Posterior cingulate gyrus (tissue), 11 donors: ENCODE data around the gene LCORL.
A peak's percentile ranks its signal among the peaks of the same experiment; 100 is the strongest.
"Not testable (repeated sequence)": the region's sequence is repeated elsewhere in the genome, so short reads cannot be mapped to it uniquely, and the experiment has no call there.

Experiments
- DNase-seq, 10 donors: peaks; one replicate each; pipeline versions ENCODE4 v3.0.0 to v3.0.0-alpha.2; 2020 to 2021; ENCODE audit warnings: mixed read lengths in 3 of 10
- intact Hi-C: fragments of 100-400 bp; cut with DNase I; formaldehyde crosslinking; loops from one replicate; pipeline ENCODE4 v1.15.1; 2023

Gene LCORL

DNA sequence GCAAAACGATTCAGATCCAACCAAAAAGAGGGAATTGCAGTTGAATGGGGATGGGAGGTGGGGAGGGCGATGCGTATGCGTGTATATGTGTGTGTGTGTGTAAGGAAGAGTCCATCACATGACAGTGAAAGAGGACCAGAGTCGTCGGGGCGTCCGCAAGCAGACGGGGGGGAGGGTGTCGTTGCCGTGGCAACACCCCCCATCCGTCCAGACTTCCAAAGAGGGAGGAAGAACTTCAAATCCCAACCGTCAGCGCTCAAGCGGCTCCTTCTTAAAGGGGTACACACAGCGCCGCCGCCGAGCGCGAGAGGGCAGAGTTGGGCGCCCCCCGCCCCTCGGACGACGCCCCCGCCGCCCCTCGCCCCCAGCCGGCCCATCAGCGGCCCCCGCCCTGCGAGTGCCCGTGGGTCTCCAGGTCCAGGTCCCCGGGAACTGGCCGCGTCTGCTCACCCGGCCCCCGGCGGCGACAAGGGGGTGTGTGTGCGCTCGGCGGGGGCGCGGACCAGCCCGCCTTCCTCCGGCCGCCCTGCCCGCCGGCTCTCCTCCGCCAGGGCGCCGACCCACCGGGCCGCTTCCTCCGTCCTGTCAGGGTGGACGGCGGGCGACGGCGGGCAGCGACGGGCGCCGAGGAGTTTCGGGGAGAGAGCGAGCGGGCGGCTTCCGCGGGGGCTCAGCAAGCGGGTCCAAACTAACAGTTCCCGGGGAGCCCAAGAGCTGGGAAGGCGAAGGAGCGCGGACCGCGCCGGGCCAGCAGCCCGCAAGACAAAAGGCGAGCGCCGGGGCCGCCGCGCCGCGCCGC is 685 bp downstream of the LCORL start:
- peak; percentile 37 to 95 (median 68) for DNase-seq
- intact Hi-C loops = loop anchor here (5.0 kb wide), 2 partner anchors 209 to 571 kb away; partner anchors contain the start of genes DCAF16 and NCAPG

DNA sequence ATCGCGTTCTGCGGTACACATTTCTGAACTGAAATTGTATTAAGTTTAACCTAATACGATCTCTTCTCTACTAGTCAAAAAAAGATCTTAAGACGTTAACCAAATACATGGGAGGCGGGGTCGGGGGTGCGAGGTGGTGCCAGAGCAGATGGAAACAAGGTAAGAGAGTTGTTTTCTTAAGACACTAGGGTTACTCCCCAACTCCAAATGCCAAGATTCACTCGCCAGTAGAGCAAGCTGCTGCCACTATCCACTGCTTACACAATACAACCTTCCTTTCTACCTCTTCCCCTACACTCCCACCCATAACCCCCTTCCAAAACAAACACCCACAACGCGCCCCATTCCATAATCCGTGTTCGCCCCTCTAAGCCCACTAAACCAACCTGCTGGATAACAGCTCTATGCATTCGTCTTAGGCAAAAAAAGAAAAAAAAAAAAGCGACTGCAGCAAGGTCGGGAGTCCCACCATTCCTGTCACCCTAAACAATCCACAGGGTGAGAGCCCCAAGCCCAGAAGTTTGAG is 1.3 kb downstream of the LCORL start:
- peak in 2 of 10 donors; percentile 15 to 57 for DNase-seq
- intact Hi-C loops = loop anchor here (5.0 kb wide), 2 partner anchors 208 to 572 kb away; partner anchors contain the start of genes DCAF16 and NCAPG

DNA sequence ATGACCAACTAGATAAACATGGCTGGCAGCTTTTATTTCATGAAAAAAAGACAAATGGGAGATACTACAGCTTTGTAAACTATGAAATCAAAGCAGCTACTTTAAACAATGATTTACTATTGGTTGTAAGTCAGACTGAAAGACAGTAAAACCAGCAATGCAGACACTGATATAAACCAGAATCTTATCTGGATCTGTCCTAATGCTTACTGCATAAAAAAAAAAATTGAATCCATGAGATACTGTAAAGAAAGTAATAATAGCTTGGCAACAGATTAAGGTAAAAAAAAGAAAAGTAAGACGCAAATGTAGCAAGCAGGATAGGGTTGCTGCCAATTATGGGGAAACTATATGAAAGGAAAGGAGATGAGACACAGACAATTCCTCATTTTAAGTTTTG is 7.3 kb downstream of the LCORL start:
- DNase-seq = no peak

DNA sequence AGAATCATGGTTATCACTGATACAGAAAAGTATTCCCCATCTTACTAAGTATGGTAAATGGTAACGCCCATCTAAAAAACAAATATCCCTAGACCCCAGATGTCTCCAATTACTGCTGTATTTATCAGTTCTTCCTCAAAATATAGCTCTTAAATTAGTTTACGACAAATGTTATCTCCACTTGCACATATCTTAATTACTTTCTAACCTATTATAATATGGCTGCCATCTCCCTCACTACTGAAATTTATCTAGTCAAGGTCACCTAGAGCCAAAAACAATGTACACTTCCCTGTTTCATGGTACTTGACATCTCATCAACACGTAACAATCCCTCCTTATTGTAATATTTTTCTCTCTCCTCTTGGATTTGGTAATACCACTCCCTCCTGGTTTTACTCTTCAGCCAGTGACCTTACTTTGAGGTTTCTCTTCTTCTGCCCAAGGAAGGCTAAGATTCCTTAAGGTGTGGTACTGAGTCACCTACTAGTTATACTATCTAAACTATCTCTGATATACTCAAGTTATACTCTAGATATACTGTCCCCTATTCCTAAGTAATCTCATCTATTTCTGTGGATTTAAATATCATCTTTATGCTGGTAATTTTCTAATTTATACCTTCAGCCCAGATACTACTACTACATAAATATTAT is 8.6 kb downstream of the LCORL start:
- intact Hi-C loops = no loop called here
- DNase-seq = no peak

More for the DNA sequence above, 7.3 kb downstream of the LCORL start:
- intact Hi-C loops = no loop called here

DNA sequence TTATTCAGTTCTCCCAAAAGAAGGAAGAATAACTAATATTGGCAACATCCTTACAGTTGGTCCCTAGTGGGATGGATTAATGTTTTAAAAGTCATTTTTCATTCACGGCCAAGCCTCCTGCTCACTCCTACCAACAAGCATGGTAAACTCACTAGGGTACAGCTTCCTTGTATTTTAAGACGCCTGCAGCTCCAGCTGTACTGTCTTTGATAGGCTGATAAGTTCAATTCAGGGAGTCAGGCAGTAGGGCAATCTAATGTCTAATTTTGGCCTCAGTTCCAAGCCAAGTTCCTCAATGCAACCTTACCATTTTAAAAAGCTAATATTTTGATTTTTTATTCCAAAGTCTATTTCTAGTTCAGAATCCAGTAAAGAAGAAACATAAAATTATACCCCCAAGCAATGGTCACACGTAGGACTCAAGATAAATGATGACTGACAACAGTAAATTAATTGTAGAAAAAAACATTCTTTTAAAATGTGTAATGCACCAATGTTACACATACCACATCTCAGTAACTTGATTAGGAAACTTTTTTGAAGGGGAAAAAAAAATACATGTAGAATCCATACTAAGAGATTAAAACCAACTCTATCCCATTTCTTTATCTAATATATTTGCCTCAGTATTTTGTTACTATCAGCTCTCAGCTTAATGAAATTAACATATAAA is 9.3 kb downstream of the LCORL start:
- DNase-seq = no peak
- intact Hi-C loops = no loop called here

DNA sequence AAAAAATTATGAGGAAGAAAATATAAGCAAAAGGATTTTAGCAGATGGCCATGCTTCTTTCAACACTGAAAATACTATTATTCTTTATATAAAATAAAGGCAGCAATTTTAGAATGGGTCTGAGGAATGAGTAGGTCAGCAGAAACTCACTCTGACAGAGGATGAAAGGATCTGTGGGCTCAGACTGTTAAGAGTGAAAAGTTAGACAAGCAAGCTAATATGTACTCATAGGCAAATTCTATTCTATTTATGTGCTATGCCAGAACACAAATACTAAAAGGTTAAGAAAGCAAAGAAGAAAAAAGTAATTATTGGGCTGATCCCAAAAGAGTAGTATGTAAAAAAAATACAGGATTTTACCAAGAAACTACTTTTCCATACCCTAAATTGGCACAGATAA is 13.9 kb downstream of the LCORL start:
- no peak for DNase-seq
- intact Hi-C loops = no loop called here

DNA sequence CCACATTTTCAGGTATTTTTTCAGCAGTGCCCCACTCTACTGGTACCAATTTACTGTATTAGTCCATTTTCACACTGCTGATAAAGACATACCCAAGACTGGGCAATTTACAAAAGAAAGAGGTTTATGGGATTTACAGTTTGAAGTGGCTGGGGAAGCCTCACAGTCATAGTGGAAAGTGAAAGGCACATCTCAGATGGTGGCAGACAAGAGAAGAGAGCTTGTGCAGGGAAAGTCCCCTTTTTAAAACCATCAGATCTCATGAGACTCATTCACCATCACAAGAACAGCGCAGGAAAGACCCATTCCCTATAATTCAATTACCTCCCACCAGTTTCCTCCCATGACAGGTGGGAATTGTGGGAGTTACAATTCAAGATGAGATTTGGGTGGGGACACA is 15.1 kb downstream of the LCORL start:
- DNase-seq, intact Hi-C loops: not testable (repeated sequence)

DNA sequence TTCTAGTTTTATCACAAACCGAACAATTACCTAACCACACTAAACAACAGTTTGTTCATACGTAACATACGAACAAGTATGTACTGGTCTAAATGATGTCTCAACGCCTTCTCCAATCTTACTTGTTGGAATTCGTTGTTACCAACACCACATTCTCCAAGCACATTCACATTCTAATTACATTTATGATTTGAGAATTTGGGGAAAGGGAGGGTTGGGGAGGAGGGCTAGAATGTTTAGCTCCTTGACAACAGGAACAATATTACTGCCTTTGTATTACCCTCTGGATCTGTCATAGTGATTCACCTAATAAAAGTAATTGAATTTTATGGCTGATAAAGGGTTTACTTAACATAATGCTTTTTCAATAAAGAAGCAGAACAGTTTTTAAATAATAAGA is 24.4 kb downstream of the LCORL start:
- no peak for DNase-seq
- intact Hi-C loops = no loop called here

DNA sequence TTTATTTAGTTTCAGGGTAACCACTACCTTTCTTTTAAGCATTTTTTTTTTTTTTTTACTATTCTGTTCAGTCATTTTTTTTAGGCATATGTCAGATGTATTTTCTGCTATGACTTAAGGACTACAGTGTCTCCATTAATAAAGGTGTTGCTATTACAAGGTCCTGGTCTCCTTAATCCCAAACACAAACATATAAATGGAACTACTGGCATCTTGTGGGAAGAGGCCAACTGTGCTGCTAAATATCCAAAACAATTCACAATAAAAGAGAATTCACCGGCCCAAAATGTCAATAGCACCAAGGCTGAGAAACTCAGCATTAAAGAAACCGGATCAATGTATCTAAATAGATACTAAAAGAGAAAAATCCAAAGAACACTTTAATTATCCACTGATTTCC is 26.4 kb downstream of the LCORL start:
- intact Hi-C loops = no loop called here
- no peak for DNase-seq

DNA sequence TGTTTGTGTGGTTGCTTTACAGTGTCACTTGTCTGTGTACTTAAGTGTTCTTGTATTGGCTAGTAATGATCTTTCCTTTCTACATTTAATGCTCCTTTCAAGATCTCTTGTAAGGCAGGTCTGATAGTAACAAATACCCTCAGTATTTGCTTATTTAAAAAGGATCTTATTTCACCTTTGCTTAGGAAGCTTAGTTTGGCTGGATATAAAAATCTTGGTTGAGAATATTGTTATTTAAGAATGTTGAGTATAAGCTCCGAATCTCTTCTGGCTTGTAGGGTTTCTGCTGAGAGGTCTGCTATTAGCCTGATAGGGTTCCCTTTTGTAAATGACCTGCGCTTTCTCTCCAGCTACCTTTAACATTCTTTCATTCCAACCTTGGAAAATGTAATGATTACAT is 35.7 kb downstream of the LCORL start:
- intact Hi-C loops = no loop called here

DNA sequence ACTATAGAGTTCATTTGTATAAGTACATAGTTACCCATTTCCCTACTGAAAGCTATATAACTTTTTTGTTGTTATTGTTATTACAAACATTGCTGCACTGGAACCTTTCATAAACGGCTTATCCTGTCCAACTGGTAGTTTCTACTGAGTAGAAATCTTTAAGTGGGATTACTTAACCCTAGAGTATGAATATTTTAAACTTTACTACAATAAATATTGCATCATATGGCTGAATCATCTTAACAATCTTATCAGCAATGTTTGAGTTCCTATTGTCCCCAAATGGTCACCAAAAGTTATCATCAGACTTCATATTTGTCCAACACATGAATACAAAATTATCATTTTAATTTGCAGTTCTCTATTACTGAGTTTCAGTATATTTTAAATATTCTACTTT is 40.5 kb downstream of the LCORL start:
- intact Hi-C loops = no loop called here
- no peak for DNase-seq

More for the DNA sequence above, 35.7 kb downstream of the LCORL start:
- no peak for DNase-seq

DNA sequence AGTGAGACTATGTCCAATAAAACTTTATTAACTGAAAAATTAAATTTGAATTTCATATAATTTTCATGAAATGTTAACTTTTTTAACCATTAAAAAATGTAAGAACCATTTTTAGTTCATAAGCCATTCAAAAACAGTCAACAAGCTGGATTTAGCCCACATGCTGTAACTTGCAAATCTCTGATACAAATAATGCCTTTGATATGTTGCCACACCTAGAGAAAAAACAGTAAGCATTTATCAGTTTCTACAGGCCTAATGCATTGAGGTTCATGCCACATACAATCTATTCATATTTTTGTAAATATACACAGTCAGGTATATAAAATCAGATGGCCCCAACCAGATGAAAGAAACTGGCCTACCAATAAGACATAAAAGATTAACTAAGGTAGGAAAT is 52.8 kb downstream of the LCORL start:
- DNase-seq = no peak
- intact Hi-C loops = no loop called here

DNA sequence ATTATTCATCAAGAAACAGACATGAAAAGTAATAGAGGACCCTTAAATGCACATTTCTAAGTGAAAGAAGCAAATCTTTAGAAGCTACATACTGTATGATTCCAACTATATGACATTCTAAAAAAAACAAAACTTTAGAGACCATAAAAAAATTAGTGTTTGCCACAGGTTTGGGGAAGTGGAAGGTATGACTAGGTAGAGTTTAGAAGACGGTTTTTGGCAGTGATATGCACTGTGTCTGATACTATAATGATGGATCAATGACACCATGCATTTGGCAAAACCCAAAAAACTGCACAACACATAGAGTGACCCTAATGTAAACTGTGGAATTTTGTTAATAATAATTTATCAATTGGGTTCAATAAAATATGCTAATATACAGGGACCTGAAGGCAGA is 54.5 kb downstream of the LCORL start:
- no peak for DNase-seq
- intact Hi-C loops = no loop called here

DNA sequence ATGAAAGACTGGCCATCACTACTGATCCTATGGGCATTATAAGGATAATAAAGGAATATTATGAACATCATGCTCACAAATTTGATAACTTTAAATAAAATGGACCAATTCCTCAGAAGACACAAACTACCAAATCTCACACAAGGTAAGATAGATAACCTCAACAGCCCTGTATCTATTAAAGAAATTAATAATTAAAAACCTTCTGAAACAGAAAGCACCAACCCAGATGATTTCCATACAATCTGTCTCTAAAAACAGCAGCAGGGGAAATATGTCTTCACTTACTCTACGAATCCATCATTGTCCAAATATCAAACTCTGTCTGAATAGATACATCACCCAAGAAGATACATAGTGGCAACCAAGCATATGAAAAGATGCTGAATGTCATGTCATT is 55.2 kb downstream of the LCORL start:
- no peak for DNase-seq
- intact Hi-C loops = no loop called here

DNA sequence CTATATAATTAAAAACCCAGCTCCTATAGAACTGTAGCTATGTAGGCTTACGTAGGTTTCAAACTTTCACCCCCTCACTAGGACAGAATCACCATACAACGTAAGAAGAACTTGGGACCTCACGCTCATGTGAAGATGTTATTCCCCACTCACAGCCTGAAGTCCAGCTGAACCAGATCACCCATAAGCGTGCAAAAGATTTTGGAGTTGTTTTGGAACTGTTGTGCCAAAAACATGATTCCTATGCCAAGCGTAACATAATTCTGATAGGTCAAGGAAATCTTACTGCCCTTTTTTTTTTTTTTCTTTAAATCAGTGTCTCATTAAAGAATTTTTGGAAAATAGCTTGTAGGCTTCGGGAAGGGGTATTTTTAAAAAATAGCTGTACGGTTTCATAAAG is 57.0 kb downstream of the LCORL start:
- intact Hi-C loops = no loop called here
- DNase-seq = no peak

DNA sequence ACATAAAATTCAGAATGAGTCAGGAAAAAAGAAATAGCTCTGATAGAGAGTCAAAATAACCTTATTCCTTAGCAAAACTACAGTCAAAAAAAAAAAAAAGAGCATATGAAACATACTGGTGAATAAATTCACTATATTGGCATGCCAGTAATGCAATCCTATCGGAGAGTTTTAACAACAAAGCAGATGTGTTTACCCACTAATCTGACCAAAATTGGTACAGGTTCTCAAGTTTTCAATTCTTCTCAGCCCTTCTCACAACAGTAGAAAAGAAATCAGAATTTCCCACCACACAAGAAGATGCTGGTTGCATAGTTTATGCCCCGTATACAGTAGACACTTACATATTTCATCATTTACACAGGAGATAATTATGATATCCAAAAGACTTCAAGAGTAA is 59.4 kb downstream of the LCORL start:
- intact Hi-C loops = no loop called here
- DNase-seq = no peak

DNA sequence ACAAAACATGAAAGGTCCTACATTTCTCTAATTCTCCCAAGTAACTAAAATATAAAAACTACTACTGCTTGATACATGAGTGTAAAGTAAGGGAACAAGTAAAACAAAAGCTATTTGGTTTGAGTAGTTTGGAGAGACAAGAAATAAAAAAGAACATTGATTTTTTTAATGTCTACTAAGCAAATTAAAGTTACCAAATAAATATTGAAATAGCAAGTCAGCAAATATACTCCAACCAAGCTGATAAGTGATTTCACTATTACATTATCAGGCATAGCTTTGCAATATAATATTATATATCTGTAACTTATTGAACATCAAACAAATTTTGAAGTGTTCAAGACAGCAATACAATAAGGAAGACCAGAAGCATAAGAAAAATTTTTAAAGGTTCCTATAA is 60.3 kb downstream of the LCORL start:
- intact Hi-C loops = no loop called here
- DNase-seq = no peak

DNA sequence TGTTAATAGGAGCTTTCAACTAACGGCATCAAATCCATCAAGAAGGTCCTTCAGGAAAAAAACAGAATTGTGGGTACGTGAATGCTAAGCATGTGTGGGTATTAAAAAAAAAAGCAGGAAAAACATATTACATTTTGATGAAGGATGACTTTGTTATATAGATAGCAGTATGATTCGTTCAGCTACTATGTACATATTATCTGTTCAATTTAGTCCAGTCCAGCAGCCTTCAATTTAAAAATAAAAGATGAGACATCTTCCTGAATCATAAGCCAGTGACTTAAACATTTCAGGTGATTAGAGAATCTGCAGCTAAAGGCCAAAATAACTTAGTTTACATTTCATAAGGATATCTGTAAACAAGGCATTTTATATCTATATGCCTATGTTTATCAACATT is 63.4 kb downstream of the LCORL start:
- intact Hi-C loops = no loop called here
- DNase-seq = no peak

DNA sequence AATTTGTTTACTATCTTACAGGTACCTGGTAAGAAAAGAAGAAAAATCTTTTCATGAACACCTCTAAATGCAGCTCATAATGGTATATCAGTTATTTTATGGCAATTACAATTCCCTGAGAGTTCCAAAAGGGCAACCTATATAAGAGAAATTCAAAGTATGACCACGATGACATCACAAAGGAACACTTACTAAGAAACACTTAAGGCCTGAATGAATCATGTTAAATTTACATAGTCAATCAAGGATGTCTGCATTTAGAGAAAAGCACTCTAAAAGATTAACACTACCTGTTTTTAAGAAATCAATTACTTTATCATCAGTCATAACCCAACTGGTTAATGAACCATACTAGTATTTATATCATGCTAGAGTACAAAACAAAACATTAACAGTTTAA is 63.9 kb downstream of the LCORL start:
- DNase-seq = no peak
- intact Hi-C loops = no loop called here

DNA sequence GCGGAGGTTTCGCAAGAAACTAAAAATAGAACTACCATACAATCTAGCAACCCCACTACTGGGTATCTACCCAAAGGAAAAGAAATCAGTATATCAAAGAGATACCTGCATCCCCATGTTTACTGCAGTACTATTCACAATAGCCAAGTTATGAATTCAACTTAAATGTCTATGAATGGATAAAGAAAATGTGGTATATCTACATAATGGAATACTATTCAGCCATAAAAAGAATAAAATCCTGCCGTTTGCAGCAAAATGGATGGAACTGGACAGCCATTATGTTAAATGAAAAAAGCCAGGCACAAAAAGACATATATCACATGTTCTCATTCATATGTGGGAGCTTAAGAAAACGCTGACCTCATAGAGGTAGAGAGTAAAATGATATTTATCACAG is 65.3 kb downstream of the LCORL start:
- no peak for DNase-seq
- intact Hi-C loops = no loop called here

DNA sequence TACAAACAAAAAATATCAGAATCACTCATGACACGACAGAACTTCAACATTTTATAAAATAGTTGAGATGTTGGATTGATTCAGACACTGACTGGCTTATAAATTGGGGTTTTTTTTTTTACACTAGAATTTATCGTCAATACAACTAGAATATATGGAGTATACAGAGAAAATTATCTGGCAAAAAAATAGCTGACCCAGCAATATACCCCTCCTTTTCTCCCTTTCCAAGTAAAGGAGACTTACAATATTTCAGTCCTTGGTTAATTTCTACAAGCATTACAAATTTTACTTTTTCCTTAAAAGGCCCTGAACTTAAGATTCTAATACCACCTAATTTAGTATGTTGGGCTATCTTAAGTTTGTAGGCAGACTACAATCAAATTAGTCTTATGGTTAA is 76.3 kb downstream of the LCORL start:
- intact Hi-C loops = no loop called here
- DNase-seq = no peak
